Measurements from ENCODE around the gene LNPK. TPM values are rescaled to one million over a fixed set of nuclear protein-coding genes. Genes with fewer than 3 reads are reported as not detected.
"Not testable (repeated sequence)": the region's sequence is repeated elsewhere in the genome, so short reads cannot be mapped to it uniquely, and the experiment has no call there.

LNPK gene
- total and polyA plus RNA-seq, 4 donors: 26.2 to 72.8 (median 39.6) TPM

DNA sequence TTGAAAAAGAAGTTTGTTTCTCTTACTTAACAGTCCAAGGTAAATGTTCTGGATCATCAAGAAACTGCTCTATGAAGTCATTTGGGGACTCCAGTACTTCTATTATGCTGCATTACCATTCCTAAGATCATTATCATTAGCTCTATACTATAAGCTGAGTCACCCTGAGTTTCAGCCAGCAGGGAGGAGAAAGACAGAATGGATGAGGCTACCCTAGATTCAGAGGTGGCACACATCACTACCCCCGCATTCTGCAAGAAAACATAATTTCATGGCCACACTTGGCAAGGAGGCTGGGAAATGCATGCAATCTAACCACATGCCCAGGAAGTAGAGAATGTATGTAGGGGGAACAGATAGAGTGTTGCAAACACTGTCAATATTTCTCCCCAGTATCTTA is 16.6 kb upstream of the LNPK start:
- WGBS (ENCODE audit: insufficient coverage): no CpG with 5 or more reads among the region's 1 CpG
- no peak overlapping the region for H3K4me3 ChIP-seq (ENCODE audit: low read depth, low read length)
- DNase-seq (ENCODE audit: low read depth in 4 of 6, low spot score in 6 of 6): no peak
- H3K27ac ChIP-seq (ENCODE audit: low read depth, low read length): no peak overlapping the region
- H3K9me3 ChIP-seq (ENCODE audit: control insufficient read depth, insufficient read depth, low read length): no peaks in the 10 kb centered on the region
- H3K4me1 ChIP-seq (ENCODE audit: control insufficient read depth, insufficient read depth, low read length): no peaks in the 10 kb centered on the region
- H3K27me3 ChIP-seq (ENCODE audit: control insufficient read depth, insufficient read depth, low read length): no peaks in the 10 kb centered on the region
- H3K36me3 ChIP-seq (ENCODE audit: control insufficient read depth, insufficient read depth, low read length): no peaks in the 10 kb centered on the region

DNA sequence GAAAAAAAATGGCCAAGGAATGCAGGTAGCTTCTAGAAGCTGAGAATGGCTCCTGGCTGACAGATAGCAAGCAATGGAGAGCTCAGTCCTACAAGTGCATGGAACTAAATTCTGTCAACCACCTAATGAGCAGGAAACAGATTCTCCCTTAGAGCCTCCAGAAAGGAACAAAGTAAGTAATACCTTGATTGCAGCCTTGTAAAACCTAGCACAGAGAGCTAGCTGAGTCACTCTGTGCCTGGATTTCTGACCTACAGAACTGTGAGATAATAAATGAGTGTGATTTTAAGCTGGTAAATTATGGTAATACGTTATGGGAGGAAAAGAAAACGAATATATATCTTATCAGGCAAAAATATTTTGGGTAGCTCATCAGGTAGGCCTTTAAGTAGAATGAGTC is 7.4 kb upstream of the LNPK start:
- Histone ChIP-seq H3K27me3 (ENCODE audit: control insufficient read depth, insufficient read depth, low read length) (no peaks in the 10 kb centered on the region), H3K4me1 (ENCODE audit: control insufficient read depth, insufficient read depth, low read length) (no peaks in the 10 kb centered on the region), H3K4me3 (ENCODE audit: low read depth, low read length) (no peak overlapping the region), H3K27ac (ENCODE audit: low read depth, low read length) (no peak overlapping the region), H3K36me3 (ENCODE audit: control insufficient read depth, insufficient read depth, low read length) (no peaks in the 10 kb centered on the region), H3K9me3 (ENCODE audit: control insufficient read depth, insufficient read depth, low read length) (no peaks in the 10 kb centered on the region)
- no peak for DNase-seq (ENCODE audit: low read depth in 4 of 6, low spot score in 6 of 6)
- no CpG with 5 or more reads among the region's 2 CpGs for WGBS (ENCODE audit: insufficient coverage)

DNA sequence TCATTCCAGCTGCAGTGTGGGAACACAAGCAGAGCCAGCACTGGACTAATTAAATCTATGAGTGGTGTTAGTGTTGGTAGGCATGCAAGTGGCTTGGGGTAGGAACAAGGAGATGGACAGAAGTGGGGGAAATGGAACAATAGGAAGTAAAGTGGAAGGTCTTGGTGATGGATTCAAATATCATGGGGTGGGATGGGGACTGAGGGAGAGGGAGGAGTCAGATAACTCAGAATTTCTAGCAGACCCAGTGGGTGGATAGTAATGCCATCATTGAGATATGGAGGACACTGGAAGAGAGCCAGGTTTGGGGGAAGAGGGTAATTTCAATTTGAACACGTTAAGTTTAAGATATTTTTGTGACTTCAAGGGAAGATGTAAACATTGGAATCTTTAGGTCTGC is 2.9 kb upstream of the LNPK start:
- Histone ChIP-seq H3K27ac (ENCODE audit: low read depth, low read length) (no peak overlapping the region), H3K4me3 (ENCODE audit: low read depth, low read length) (no peak overlapping the region), H3K9me3 (ENCODE audit: control insufficient read depth, insufficient read depth, low read length) (no peaks in the 10 kb centered on the region), H3K4me1 (ENCODE audit: control insufficient read depth, insufficient read depth, low read length) (no peaks in the 10 kb centered on the region), H3K36me3 (ENCODE audit: control insufficient read depth, insufficient read depth, low read length) (no peaks in the 10 kb centered on the region), H3K27me3 (ENCODE audit: control insufficient read depth, insufficient read depth, low read length) (no peaks in the 10 kb centered on the region)
- DNase-seq (ENCODE audit: low read depth in 4 of 6, low spot score in 6 of 6): no peak
- 60% methylated on average over 1 of the region's 1 CpG for WGBS (ENCODE audit: insufficient coverage)

DNA sequence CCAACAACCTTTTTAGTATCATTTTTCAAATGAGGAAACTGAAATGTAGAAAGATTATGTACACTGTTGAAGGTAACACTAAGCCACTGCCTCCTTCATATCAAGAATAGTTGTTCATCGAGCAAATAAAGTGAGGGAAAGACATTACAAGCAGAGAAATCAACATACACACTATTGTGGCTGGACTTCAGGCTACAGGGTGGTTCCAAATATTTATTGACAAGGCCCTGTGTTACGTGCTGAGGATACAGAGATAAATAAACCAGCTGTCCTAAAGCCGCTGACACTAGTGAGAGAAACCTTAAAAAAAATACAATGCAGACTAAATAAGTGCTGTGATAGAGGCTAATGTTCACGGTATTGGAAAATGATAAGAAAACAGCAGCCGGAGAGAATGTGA is 1.9 kb upstream of the LNPK start:
- WGBS (ENCODE audit: insufficient coverage): no CpG with 5 or more reads among the region's 5 CpGs
- Histone ChIP-seq H3K4me1 (ENCODE audit: control insufficient read depth, insufficient read depth, low read length) (no peaks in the 10 kb centered on the region), H3K4me3 (ENCODE audit: low read depth, low read length) (no peak overlapping the region), H3K36me3 (ENCODE audit: control insufficient read depth, insufficient read depth, low read length) (no peaks in the 10 kb centered on the region), H3K27me3 (ENCODE audit: control insufficient read depth, insufficient read depth, low read length) (no peaks in the 10 kb centered on the region), H3K9me3 (ENCODE audit: control insufficient read depth, insufficient read depth, low read length) (no peaks in the 10 kb centered on the region), H3K27ac (ENCODE audit: low read depth, low read length) (no peak overlapping the region)
- DNase-seq (ENCODE audit: low read depth in 4 of 6, low spot score in 6 of 6): no peak

DNA sequence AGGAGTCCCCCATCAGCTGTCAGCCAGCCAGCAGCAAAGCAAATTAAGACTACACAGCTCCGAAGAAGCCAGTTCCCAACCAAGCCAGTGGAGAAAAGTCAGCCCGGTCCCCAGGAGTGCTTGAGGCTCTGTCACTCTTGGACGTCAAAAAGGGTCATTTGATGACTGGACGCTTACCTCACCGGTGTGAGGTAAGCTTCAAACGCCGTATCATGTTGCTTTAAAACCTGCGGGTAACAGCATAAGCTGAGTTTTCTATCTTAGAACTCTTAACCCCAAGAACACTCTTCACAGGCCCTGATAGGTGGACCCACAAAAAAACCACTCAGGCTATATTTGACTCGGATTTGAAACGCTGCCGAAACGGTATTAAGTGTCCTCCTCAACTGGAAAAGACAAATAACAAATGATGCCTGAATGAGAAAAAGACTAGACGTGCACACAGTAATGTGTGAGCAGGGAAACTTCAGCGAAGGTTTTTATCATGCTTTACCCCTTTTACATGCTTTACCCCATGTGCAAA is 682 bp upstream of the LNPK start:
- Histone ChIP-seq H3K9me3 (ENCODE audit: control insufficient read depth, insufficient read depth, low read length) (no peaks in the 10 kb centered on the region), H3K27ac (ENCODE audit: low read depth, low read length) (peak overlapping the region; percentile 80), H3K27me3 (ENCODE audit: control insufficient read depth, insufficient read depth, low read length) (no peaks in the 10 kb centered on the region), H3K36me3 (ENCODE audit: control insufficient read depth, insufficient read depth, low read length) (no peaks in the 10 kb centered on the region), H3K4me1 (ENCODE audit: control insufficient read depth, insufficient read depth, low read length) (no peaks in the 10 kb centered on the region), H3K4me3 (ENCODE audit: low read depth, low read length) (peak overlapping the region; percentile 78)
- DNase-seq (ENCODE audit: low read depth in 4 of 6, low spot score in 6 of 6): peak in 2 of 6 donors; percentile 6 to 29
- WGBS (ENCODE audit: insufficient coverage): 6% methylated on average over 12 of the region's 14 CpGs

DNA sequence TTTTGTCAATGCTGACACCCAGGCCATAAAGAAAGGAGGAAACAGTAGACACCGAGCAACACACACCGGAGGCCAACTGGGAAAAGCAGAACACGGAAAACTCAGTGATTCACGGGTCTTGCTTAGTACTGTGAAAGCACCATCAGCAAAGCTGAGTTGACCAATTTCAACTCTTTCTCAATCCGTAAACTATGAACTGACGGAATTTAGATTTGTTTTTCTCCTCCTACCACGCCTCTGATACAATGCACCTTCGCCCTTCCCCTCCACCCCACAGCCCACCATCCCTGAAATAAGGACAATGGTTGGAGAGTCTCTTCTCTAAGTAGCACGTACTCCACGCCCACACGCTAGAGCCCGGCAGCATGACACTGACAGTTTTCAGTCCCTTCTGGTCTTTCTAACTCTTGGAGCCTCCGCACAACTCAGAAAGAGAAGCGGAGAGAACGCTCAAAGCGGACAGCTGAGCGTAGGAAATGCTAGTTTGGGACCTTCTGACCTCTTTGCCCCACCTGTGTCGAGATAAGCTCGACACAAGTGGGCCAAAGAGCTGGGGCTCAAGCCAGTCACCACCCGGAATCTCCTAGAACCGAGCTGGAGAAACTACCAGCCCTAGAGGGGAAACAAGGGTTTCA is 669 bp downstream of the LNPK start:
- WGBS (ENCODE audit: insufficient coverage): 0% methylated on average over 19 of the region's 21 CpGs
- H3K4me1 ChIP-seq (ENCODE audit: control insufficient read depth, insufficient read depth, low read length): no peaks in the 10 kb centered on the region
- peak in 5 of 6 donors; percentile 10 to 87 (median 44) for DNase-seq (ENCODE audit: low read depth in 4 of 6, low spot score in 6 of 6)

DNA sequence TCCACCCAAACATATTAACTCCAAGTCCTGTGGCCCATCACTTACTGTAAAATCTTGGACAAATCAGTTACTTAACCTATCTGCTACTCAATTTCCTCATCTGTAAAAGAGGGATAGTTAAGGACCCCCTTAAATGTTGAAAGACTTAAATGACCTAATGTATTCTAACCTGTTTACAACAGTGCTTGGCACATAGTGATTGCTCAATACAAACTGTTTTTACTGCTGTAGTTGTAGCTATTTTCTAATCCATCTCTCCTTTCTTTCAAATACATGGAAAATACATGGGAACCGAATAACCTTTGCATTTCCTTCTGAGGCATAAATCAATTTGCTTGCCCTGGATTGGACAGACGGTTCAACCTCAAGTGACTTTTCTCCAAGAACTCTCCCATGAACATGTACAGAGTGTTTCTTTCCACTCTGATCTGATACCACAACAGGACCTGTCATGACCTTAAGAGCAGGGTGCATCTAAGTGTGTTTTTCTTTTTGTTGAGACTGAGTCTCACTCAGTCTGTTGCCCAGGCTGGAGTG is 2.7 kb downstream of the LNPK start:
- H3K4me3 ChIP-seq (ENCODE audit: low read depth, low read length): no peak overlapping the region
- H3K9me3 ChIP-seq (ENCODE audit: control insufficient read depth, insufficient read depth, low read length): no peaks in the 10 kb centered on the region
- WGBS (ENCODE audit: insufficient coverage): no CpG with 5 or more reads among the region's 2 CpGs
- H3K4me1 ChIP-seq (ENCODE audit: control insufficient read depth, insufficient read depth, low read length): no peaks in the 10 kb centered on the region
- H3K36me3 ChIP-seq (ENCODE audit: control insufficient read depth, insufficient read depth, low read length): no peaks in the 10 kb centered on the region
- no peak for DNase-seq (ENCODE audit: low read depth in 4 of 6, low spot score in 6 of 6)
- no peaks in the 10 kb centered on the region for H3K27me3 ChIP-seq (ENCODE audit: control insufficient read depth, insufficient read depth, low read length)
- no peak overlapping the region for H3K27ac ChIP-seq (ENCODE audit: low read depth, low read length)

More for the DNA sequence above, 669 bp downstream of the LNPK start:
- Histone ChIP-seq H3K4me3 (ENCODE audit: low read depth, low read length) (peak overlapping the region; percentile 78), H3K27me3 (ENCODE audit: control insufficient read depth, insufficient read depth, low read length) (no peaks in the 10 kb centered on the region), H3K36me3 (ENCODE audit: control insufficient read depth, insufficient read depth, low read length) (no peaks in the 10 kb centered on the region), H3K27ac (ENCODE audit: low read depth, low read length) (peak overlapping the region; percentile 93), H3K9me3 (ENCODE audit: control insufficient read depth, insufficient read depth, low read length) (no peaks in the 10 kb centered on the region)

DNA sequence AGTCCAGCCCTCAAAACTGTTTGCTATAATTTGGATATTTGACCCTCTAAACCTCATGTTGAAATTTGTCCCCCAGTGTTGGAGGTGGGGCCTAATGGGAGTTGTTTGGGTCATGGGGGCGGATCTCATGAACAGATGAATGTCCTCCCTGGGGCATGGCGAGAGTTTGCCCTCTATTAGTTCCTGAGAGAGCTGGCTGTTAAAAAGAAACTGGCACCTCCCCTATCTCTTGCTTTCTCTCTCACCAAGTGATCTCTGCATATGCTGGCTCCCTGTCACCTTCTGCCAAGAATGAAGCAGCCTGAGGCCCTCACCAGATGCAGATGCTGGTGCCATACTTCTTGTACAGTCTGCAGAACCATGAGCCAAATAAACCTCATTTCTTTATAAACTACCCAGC is 12.0 kb downstream of the LNPK start:
- Histone ChIP-seq H3K27me3 (ENCODE audit: control insufficient read depth, insufficient read depth, low read length) (no peaks in the 10 kb centered on the region), H3K4me1 (ENCODE audit: control insufficient read depth, insufficient read depth, low read length) (no peaks in the 10 kb centered on the region), H3K9me3 (ENCODE audit: control insufficient read depth, insufficient read depth, low read length) (no peaks in the 10 kb centered on the region), H3K4me3 (ENCODE audit: low read depth, low read length) (no peak overlapping the region), H3K27ac (ENCODE audit: low read depth, low read length) (no peak overlapping the region), H3K36me3 (ENCODE audit: control insufficient read depth, insufficient read depth, low read length) (peaks cover 2% of the 10 kb centered on the region)
- no peak for DNase-seq (ENCODE audit: low read depth in 4 of 6, low spot score in 6 of 6)
- 100% methylated on average over 2 of the region's 2 CpGs for WGBS (ENCODE audit: insufficient coverage)

DNA sequence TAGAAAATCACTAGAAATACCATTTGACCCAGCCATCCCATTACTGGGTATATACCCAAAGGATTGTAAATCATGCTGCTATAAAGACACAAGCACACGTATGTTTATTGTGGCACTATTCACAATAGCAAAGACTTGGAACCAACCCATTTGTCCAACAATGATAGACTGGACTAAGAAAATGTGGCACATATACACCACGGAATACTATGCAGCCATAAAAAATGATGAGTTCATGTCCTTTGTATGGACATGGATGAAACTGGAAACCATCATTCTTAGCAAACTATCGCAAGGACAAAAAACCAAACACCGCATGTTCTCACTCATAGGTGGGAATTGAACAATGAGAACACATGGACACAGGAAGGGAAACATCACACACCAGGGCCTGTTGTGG is 14.9 kb downstream of the LNPK start:
- not testable (repeated sequence) for H3K9me3 ChIP-seq (ENCODE audit: control insufficient read depth, insufficient read depth, low read length); H3K27me3 ChIP-seq (ENCODE audit: control insufficient read depth, insufficient read depth, low read length); DNase-seq (ENCODE audit: low read depth in 4 of 6, low spot score in 6 of 6); H3K36me3 ChIP-seq (ENCODE audit: control insufficient read depth, insufficient read depth, low read length); H3K4me1 ChIP-seq (ENCODE audit: control insufficient read depth, insufficient read depth, low read length); H3K4me3 ChIP-seq (ENCODE audit: low read depth, low read length); H3K27ac ChIP-seq (ENCODE audit: low read depth, low read length)
- WGBS (ENCODE audit: insufficient coverage): no CpG with 5 or more reads among the region's 4 CpGs

DNA sequence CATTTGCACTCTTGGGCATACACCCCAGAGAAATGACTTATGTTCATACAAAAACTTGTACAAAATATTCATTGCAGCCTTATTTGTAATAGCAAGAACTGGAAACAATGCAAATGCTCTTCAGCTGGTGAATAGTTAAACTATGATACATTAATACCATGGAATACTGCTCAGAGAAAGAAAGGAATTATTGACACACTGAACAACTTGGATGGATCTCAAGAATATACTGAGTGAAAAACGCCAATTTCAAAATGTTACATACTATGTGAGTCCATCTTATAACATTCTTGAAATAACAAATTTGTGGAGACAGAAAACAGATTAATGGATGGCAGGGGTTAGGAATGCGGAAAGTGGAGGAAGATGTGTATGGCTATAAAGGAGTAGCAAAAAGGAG is 17.2 kb downstream of the LNPK start:
- Histone ChIP-seq H3K36me3 (ENCODE audit: control insufficient read depth, insufficient read depth, low read length) (peaks cover 2% of the 10 kb centered on the region), H3K9me3 (ENCODE audit: control insufficient read depth, insufficient read depth, low read length) (no peaks in the 10 kb centered on the region), H3K4me1 (ENCODE audit: control insufficient read depth, insufficient read depth, low read length) (no peaks in the 10 kb centered on the region), H3K27ac (ENCODE audit: low read depth, low read length) (no peak overlapping the region), H3K4me3 (ENCODE audit: low read depth, low read length) (no peak overlapping the region), H3K27me3 (ENCODE audit: control insufficient read depth, insufficient read depth, low read length) (no peaks in the 10 kb centered on the region)
- DNase-seq (ENCODE audit: low read depth in 4 of 6, low spot score in 6 of 6): no peak
- no CpG with 5 or more reads among the region's 2 CpGs for WGBS (ENCODE audit: insufficient coverage)
